Measurements from ENCODE around the gene OR56A1. TPM values are rescaled to one million over a fixed set of nuclear protein-coding genes. Genes with fewer than 3 reads are reported as not detected.

OR56A1 gene
- total and polyA plus RNA-seq, 2 donors from 2014 or later: 0.03 TPM; not detected in 1

GRCh38 chr11:5983443-5983842, 47.1 kb downstream of the OR56A1 start:
- no peak for FAIRE-seq
- intact Hi-C loops (cut with DNase I): no loop called here
- DNase-seq: no peak
- peaks cover 0 to 2% (median 0%) of the 10 kb centered on the region in 3 donors for H3K9me3 ChIP-seq (ENCODE audit: control insufficient read depth in 2 of 3, insufficient read depth in 1 of 3, low read length in 3 of 3)
- no peak overlapping the region for H3K4me3 ChIP-seq (ENCODE audit: low read length in 3 of 3)
- no peaks in the 10 kb centered on the region for H3K4me1 ChIP-seq (ENCODE audit: control insufficient read depth in 2 of 3, insufficient read depth in 2 of 3, low read depth in 1 of 3, low read length in 3 of 3)
- no peak for TF ChIP-seq CTCF (IDR thresholded peaks at IDR 0.05; ENCODE audit: borderline replicate concordance, extremely low read depth, insufficient read depth)
- no peak overlapping the region for H3K9ac ChIP-seq (ENCODE audit: low read length in 3 of 3)
- H3K27me3 ChIP-seq (ENCODE audit: control insufficient read depth, insufficient read depth, low read length): no peaks in the 10 kb centered on the region
- H3K36me3 ChIP-seq (ENCODE audit: control insufficient read depth in 2 of 3, insufficient read depth in 3 of 3, low read length in 3 of 3): no peaks in the 10 kb centered on the region
- no peak overlapping the region for H3K27ac ChIP-seq (ENCODE audit: low read depth in 2 of 2, low read length in 2 of 2)

DNA sequence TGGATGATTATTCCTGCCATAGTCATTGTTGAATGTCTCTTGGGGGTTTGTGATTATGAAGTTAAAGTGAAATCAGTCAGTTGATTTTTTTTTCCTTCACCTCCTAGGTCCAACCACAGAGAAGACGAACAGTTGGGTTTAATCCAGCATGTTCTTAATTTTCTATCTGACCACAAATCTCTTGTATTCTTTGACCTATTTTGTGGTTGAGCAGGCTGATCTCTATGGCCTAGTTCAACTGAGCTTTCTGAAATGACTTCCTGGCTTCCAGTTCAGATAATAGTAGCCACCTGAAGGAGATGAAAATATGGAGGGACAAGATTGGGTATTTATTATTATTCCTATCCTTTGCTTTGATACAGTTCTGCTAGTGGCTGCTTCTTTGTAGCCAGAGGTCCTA, 57.0 kb downstream of the OR56A1 start:
- no peak for TF ChIP-seq CTCF (IDR thresholded peaks at IDR 0.05; ENCODE audit: borderline replicate concordance, extremely low read depth, insufficient read depth)
- no peak for DNase-seq
- intact Hi-C loops (cut with DNase I): no loop called here
- Histone ChIP-seq H3K27ac (ENCODE audit: low read depth in 2 of 2, low read length in 2 of 2) (no peak overlapping the region), H3K4me3 (ENCODE audit: low read length in 3 of 3) (no peak overlapping the region), H3K9me3 (ENCODE audit: control insufficient read depth in 2 of 3, insufficient read depth in 1 of 3, low read length in 3 of 3) (peaks cover 0 to 4% (median 3%) of the 10 kb centered on the region in 3 donors), H3K27me3 (ENCODE audit: control insufficient read depth, insufficient read depth, low read length) (no peaks in the 10 kb centered on the region), H3K4me1 (ENCODE audit: control insufficient read depth in 2 of 3, insufficient read depth in 2 of 3, low read depth in 1 of 3, low read length in 3 of 3) (no peaks in the 10 kb centered on the region), H3K36me3 (ENCODE audit: control insufficient read depth in 2 of 3, insufficient read depth in 3 of 3, low read length in 3 of 3) (no peaks in the 10 kb centered on the region), H3K9ac (ENCODE audit: low read length in 3 of 3) (no peak overlapping the region)
- FAIRE-seq: no peak

Other genes with a start within 250 kb of the OR56A1 start
- gene OR52N5, start 247.4 kb downstream of the OR56A1 start, total RNA-seq: not detected
- not detected for gene OR52N5, start 247.4 kb downstream of the OR56A1 start, polyA plus RNA-seq (ENCODE audit: insufficient read depth, low read depth, low replicate concordance)
- gene OR52N1, start 239.5 kb downstream of the OR56A1 start, total RNA-seq: not detected
- not detected for gene OR52N1, start 239.5 kb downstream of the OR56A1 start, polyA plus RNA-seq (ENCODE audit: insufficient read depth, low read depth, low replicate concordance)
- not detected for gene OR52N2, start 221.8 kb downstream of the OR56A1 start, total RNA-seq
- not detected for gene OR52N2, start 221.8 kb downstream of the OR56A1 start, polyA plus RNA-seq (ENCODE audit: insufficient read depth, low read depth, low replicate concordance)
- not detected for gene OR52E6, start 188.9 kb downstream of the OR56A1 start, total RNA-seq
- not detected for gene OR52E6, start 188.9 kb downstream of the OR56A1 start, polyA plus RNA-seq (ENCODE audit: insufficient read depth, low read depth, low replicate concordance)
- gene OR52E8, start 173.1 kb downstream of the OR56A1 start, total RNA-seq: 0.25 TPM
- not detected for gene OR52E8, start 173.1 kb downstream of the OR56A1 start, polyA plus RNA-seq (ENCODE audit: insufficient read depth, low read depth, low replicate concordance)
- not detected for gene OR52E4, start 150.1 kb downstream of the OR56A1 start, total RNA-seq
- gene OR52E4, start 150.1 kb downstream of the OR56A1 start, polyA plus RNA-seq (ENCODE audit: insufficient read depth, low read depth, low replicate concordance): not detected
- not detected for gene OR52E5, start 137.6 kb downstream of the OR56A1 start, total RNA-seq
- gene OR52E5, start 137.6 kb downstream of the OR56A1 start, polyA plus RNA-seq (ENCODE audit: insufficient read depth, low read depth, low replicate concordance): not detected
- gene OR56A3, start 88.5 kb downstream of the OR56A1 start, total RNA-seq: not detected
- not detected for gene OR56A3, start 88.5 kb downstream of the OR56A1 start, polyA plus RNA-seq (ENCODE audit: insufficient read depth, low read depth, low replicate concordance)
- not detected for gene OR56A5, start 62.3 kb downstream of the OR56A1 start, total RNA-seq
- gene OR56A5, start 62.3 kb downstream of the OR56A1 start, polyA plus RNA-seq (ENCODE audit: insufficient read depth, low read depth, low replicate concordance): not detected
- gene OR52L1, start 43.8 kb downstream of the OR56A1 start, total RNA-seq: not detected
- gene OR52L1, start 43.8 kb downstream of the OR56A1 start, polyA plus RNA-seq (ENCODE audit: insufficient read depth, low read depth, low replicate concordance): not detected
- gene OR56A4, start 23.8 kb downstream of the OR56A1 start, total RNA-seq: 0.09 TPM
- not detected for gene OR56A4, start 23.8 kb downstream of the OR56A1 start, polyA plus RNA-seq (ENCODE audit: insufficient read depth, low read depth, low replicate concordance)
- not detected for gene OR56B4, start 76.9 kb upstream of the OR56A1 start, total RNA-seq
- not detected for gene OR56B4, start 76.9 kb upstream of the OR56A1 start, polyA plus RNA-seq (ENCODE audit: insufficient read depth, low read depth, low replicate concordance)
- gene OR52B2, start 139.6 kb upstream of the OR56A1 start, total RNA-seq: not detected
- not detected for gene OR52B2, start 139.6 kb upstream of the OR56A1 start, polyA plus RNA-seq (ENCODE audit: insufficient read depth, low read depth, low replicate concordance)
- gene OR52W1, start 168.5 kb upstream of the OR56A1 start, total RNA-seq: not detected
- gene OR52W1, start 168.5 kb upstream of the OR56A1 start, polyA plus RNA-seq (ENCODE audit: insufficient read depth, low read depth, low replicate concordance): not detected
- gene C11orf42, start 174.8 kb upstream of the OR56A1 start, total RNA-seq: not detected
- gene C11orf42, start 174.8 kb upstream of the OR56A1 start, polyA plus RNA-seq (ENCODE audit: insufficient read depth, low read depth, low replicate concordance): not detected
- gene FHIP1B, start 203.9 kb upstream of the OR56A1 start, total RNA-seq: 42.5 TPM
- 35.1 TPM for gene FHIP1B, start 203.9 kb upstream of the OR56A1 start, polyA plus RNA-seq (ENCODE audit: insufficient read depth, low read depth, low replicate concordance)
- 0.22 TPM for gene CNGA4, start 208.3 kb upstream of the OR56A1 start, total RNA-seq
- not detected for gene CNGA4, start 208.3 kb upstream of the OR56A1 start, polyA plus RNA-seq (ENCODE audit: insufficient read depth, low read depth, low replicate concordance)
- gene CCKBR, start 229.1 kb upstream of the OR56A1 start, total RNA-seq: not detected
- not detected for gene CCKBR, start 229.1 kb upstream of the OR56A1 start, polyA plus RNA-seq (ENCODE audit: insufficient read depth, low read depth, low replicate concordance)

Measured in kidney (tissue), 14 donors.